ENCODE data around the gene TEX19.

GRCh38 chr17:82358465-82359350 lies at the start of gene TEX19:
- TF ChIP-seq CTCF (IDR thresholded peaks at IDR 0.05 in 8 of 11, conservative IDR thresholded peaks at IDR 0.05 in 3 of 11) (no peak), POLR2A (IDR thresholded peaks at IDR 0.05) (no peak)

All from spleen (tissue), 7 donors.